Head of caudate nucleus (tissue), 42 donors: ENCODE measurements around the gene MTFR2.
A peak's percentile ranks its signal among the peaks of the same experiment; 100 is the strongest.

ENCODE experiments used
- DNase-seq, 42 donors: peaks; one replicate each; pipeline versions ENCODE4 v3.0.0 to v3.0.0-alpha.2; 2020 to 2021; ENCODE audit warnings: mixed read lengths in 7 of 42
- intact Hi-C: fragments of 100-400 bp; cut with DNase I; formaldehyde crosslinking; loops from one replicate; pipeline ENCODE4 v1.15.0; 2022

MTFR2 gene

DNA sequence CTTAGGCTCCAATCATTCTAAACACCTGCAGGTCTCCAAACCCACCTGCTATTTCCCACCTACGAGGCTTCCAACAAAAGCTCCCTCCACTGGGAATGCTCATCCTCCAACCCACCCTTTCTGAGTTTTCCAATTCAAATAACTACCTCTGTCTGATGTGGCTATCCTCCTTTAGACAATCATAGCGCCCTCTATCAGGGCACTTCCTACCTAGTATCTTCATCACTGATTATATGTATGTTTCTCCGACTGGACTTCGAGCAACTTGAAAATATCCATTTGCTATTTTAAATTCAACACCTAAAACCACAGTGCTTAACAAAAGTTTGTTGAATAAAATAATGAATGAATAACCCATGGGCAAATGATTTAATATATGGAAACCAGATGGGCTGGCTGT is 41.3 kb downstream of the MTFR2 start:
- intact Hi-C loops: no loop called here
- DNase-seq: no peak

DNA sequence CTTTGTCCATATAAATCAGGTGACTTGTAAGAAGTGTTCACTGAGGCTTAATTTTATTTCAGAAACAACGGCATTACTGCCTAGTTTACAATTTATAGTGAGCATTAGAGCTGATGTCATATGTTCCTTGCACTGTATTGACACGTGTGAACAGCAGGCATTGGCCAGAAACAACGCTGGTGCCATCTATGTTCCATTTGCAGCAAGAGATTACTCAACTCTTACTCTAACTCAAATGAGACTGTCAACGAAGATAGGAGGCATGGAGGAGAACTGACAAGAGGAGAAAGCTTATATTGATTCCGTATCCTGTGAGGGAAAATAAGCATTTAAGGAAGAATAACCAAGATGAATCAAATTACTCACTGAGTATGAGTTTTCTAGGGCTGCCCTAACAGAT is 48.4 kb downstream of the MTFR2 start:
- DNase-seq: no peak
- intact Hi-C loops: no loop called here

DNA sequence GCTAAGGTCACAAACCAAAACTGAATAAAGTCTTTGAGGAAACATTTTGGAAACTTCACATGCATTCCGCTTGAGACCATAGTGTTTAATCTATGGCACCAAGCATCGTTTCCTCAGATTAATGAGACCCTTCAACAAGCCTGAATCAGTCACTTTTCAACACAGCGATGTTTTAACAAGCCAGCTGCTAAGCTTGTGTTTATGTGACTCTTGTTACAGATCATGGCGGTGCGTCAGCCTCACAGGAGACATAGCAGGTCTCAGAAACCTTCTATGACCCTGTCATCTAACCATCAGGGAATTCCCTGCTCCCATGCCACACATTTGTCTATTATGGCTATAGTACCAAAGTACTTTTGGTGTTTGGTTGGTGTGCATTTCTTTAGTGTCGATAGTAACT is 57.2 kb downstream of the MTFR2 start:
- intact Hi-C loops: no loop called here
- DNase-seq: no peak

DNA sequence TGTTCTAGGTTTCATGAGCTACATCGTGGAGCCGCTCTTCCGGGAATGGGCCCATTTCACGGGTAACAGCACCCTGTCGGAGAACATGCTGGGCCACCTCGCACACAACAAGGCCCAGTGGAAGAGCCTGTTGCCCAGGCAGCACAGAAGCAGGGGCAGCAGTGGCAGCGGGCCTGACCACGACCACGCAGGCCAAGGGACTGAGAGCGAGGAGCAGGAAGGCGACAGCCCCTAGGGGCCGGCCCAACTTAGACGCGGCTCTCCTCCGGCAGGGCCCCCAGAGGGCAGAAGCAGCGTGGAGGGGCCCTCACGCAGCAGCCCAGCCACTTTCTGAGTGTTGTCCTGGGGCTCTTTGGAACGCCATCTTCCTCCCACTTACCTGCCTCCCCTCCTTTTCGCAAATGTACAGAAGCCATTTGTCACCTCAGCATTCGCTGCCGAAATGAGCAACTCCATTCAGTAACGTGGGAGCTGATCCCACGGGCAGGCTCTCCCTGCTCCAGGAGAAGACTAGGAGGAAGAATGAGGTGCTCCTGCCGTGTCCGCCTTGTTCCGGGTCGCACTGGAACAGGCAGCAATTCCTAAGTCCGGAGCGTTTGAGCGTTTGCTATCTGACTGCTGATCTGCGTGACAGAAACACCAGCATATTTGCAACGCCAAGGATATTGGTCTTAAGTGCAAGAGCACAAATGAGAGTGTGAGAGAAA is 58.4 kb downstream of the MTFR2 start:
- peak in 16 of 42 donors; percentile 3 to 59 (median 22) for DNase-seq

DNA sequence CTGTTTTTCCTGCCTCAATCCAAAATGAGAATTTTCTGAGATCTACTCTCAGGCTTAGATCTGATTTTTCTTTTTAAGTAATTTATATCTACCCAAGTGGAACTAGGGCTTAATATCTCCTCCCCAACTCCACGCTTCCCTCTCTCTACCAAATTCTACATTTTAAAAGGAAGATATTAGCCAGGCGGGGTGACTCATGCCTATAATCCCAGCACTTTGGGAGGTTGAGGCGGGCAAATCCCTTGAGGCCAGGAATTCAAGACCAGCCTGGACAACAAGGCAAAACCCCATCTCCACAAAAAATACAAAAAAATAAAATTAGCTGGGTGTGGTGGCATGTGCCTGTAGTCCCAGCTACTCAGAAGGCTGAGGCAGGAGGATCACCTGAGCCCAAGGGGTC is 61.0 kb downstream of the MTFR2 start:
- intact Hi-C loops: no loop called here

More for the DNA sequence above, 58.4 kb downstream of the MTFR2 start:
- intact Hi-C loops: no loop called here

DNA sequence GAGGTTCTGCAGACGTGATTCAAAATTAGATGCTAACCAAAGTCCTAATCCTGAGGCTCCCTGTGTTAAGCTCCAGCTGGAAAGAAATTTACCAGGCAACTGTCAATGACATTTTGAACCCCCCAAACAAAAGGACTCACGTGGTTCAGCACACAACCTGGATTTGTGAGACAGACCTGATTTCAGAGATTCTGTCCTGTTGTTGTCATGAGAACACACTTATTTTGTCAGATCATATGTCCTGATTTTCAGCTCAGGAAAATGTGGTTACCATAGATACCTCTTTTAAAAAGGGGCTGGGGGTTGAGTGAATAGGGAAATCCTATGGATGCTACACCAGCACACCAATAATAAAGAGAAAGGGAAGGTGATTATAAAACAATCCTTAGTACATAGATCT is 61.6 kb downstream of the MTFR2 start:
- intact Hi-C loops: no loop called here
- DNase-seq: no peak

More for the DNA sequence above, 61.0 kb downstream of the MTFR2 start:
- peak in 3 of 42 donors; percentile 13 to 42 (median 15) for DNase-seq

DNA sequence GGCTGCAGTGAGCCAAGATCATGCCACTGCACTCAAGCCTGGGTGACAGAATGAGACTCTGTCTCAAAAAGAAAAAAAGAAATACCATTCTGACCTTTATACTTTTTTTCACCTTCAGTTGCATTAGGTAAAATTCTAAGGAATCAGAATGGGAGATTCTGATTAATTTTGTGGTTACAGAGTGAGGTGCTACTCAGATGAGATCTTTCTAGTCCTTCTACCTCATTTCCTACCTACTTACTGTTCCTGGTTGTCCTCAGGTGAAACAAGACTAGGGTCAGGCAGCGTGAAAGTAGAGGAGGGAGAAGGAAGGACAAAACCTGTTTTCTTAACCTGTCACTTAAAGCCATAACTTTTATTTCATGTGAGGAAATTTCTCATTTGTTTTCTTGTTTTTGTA is 63.7 kb downstream of the MTFR2 start:
- intact Hi-C loops: no loop called here
- no peak for DNase-seq

DNA sequence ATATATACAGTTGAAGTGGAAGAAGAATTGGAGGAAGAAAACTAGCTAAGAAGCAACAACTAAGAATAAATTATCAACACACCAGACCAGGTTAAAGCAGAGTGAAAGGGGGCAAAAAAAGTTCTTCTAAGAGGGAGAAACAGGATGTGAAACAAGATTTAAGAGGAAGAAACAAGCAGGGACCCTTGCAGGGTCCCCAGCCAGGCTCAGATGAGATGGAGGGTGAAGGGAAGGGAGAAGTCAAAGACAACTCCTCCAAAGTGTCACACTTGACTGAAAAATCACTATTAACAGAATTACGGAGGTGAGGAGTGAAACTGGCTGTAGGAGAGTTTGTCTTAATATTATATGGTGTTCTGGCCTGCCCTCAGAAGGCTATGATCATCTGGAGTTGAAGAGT is 65.4 kb downstream of the MTFR2 start:
- intact Hi-C loops: no loop called here
- no peak for DNase-seq

DNA sequence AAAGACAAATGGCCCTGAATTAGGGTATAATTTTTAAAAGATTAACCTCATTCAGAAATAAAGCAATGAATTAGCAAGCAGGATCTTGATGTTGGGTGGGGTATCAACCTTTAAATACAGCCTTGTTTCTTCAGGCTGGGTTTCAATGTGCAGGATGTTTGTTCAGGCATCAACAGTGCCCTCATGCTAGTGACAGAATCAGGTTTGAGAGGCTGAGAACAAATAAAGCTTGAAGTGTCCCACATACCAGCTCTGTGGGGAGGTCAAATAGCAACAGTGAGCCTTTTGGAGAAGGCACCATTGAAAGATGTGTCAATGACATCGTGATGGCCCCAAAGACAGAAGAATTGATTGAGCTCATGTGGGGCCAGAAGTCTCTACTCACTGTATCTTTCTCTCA is 68.2 kb downstream of the MTFR2 start:
- no peak for DNase-seq
- intact Hi-C loops: no loop called here

DNA sequence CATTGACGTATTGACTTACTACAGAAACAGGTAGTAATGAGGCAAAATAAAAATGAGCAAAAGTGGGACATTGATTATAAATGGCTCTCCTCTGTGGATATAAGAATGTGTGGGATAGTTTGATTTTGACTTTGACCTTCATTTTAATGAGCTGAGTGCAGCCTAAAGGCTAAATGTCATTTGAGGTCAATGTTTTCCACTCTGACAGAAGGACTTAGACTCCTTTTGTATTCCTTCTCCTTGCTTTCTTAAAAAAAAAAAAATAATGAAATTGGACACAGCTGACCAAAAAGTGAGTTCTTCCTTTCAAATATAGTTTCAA is 68.6 kb downstream of the MTFR2 start:
- intact Hi-C loops: no loop called here
- no peak for DNase-seq
